GM06990 (cell line): ENCODE measurements around the gene ZNF84.
A peak's percentile ranks its signal among the peaks of the same experiment; 100 is the strongest.

Experiments
- DNase-seq: peaks from one replicate; pipeline ENCODE4 v3.0.0-alpha.2; 2011; ENCODE audit not compliant: insufficient read length; ENCODE audit errors: extremely low read depth
- H3K27me3 ChIP-seq: replicated peaks from 2 replicates; pipeline ENCODE4 v1.6.0; 2011; ENCODE audit warnings: low read length; ENCODE audit not compliant: control insufficient read depth, insufficient read depth
- H3K36me3 ChIP-seq: 2 replicates; pipeline ENCODE4 v1.5.1; 2011; ENCODE audit warnings: low read length; ENCODE audit not compliant: control insufficient read depth, insufficient read depth
- H3K4me3 ChIP-seq: replicated peaks from 2 replicates; pipeline ENCODE4 v1.5.1; 2011; ENCODE audit warnings: low read depth, mild to moderate bottlenecking, control low read depth, low read length
- CTCF ChIP-seq: IDR thresholded peaks from 2 replicates; pipeline ENCODE4 v1.5.1; 2011; ENCODE audit warnings: low read length, control low read depth, mild to moderate bottlenecking, inconsistent platforms; ENCODE audit not compliant: insufficient read depth, poor library complexity, severe bottlenecking

The ZNF84 gene

DNA sequence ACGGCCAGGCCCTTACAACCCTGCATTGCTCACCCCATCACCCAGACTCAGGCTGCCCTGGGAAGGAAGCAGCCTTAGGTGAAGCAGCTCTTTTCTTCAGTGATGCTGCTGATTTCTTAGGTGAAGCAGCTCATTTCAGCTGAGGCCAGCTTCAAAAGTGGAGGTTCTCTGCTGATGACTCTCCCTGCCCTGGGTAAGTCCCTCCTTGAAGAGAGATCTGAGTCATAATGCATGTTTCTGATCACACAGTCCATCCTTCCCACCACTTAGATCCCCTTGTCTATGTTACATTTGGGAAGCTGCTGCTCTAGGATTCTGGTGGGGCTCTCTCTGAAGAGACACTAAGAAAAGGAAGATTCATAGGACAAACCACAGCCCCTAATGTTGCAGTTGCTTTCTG lies 26.2 kb downstream of the ZNF84 start:
- no peak for TF ChIP-seq CTCF
- no peaks in the 10 kb centered on the region for H3K36me3 ChIP-seq
- H3K27me3 ChIP-seq: no peaks in the 10 kb centered on the region
- no peak overlapping the region for H3K4me3 ChIP-seq
- no peak for DNase-seq

- TF ChIP-seq CTCF: no peak
- no peaks in the 10 kb centered on the region for H3K27me3 ChIP-seq
- DNase-seq: no peak
- no peak overlapping the region for H3K4me3 ChIP-seq
- no peaks in the 10 kb centered on the region for H3K36me3 ChIP-seq
Observed at GRCh38 chr12:133073836-133074235, 36.5 kb downstream of the ZNF84 start.

GRCh38 chr12:133080026-133080367 lies 42.7 kb downstream of the ZNF84 start:
- no peak for TF ChIP-seq CTCF
- Histone ChIP-seq H3K4me3 (peak overlapping the region; percentile 79), H3K36me3 (peaks cover 5% of the 10 kb centered on the region; the same call in 1 of the 2 replicates), H3K27me3 (no peaks in the 10 kb centered on the region)
- DNase-seq: peak; percentile 93

GRCh38 chr12:133080368-133081158 lies 43.3 kb downstream of the ZNF84 start, which contains the start of gene ZNF140:
TSS of gene ZNF140 (plus strand) at chr12:133080923. CDS start at chr12:133081321, 398 bp downstream.
- TF ChIP-seq CTCF: peak; percentile 18
- Histone ChIP-seq H3K36me3 (peaks cover 5% of the 10 kb centered on the region; the same call in 1 of the 2 replicates), H3K4me3 (peak within 1 kb of the TSS; percentile 79), H3K27me3 (no peaks in the 10 kb centered on the region)
- peak; percentile 98 for DNase-seq

GRCh38 chr12:133081159-133081780 lies 44.0 kb downstream of the ZNF84 start:
- TF ChIP-seq CTCF: no peak
- peak; percentile 16 for DNase-seq

More at GRCh38 chr12:133081159-133081780, 44.0 kb downstream of the ZNF84 start:
- Histone ChIP-seq H3K36me3 (peaks cover 8% of the 10 kb centered on the region), H3K27me3 (no peaks in the 10 kb centered on the region), H3K4me3 (peak overlapping the region; percentile 79)
